ENCODE measurements around the gene CSN2.

- no peak for TF ChIP-seq POLR2A (IDR thresholded peaks at IDR 0.05; ENCODE audit: low read length)
- no peak for TF ChIP-seq GATA1 (IDR thresholded peaks at IDR 0.05; ENCODE audit: low read depth, low read length)
Measured at GRCh38 chr4:69995526-69996016, 30.0 kb upstream of the CSN2 start, which contains the start of gene STATH.
